ENCODE data around the gene USH1G. TPM values are rescaled to one million over a fixed set of nuclear protein-coding genes. Genes with fewer than 3 reads are reported as not detected.

Gene USH1G
- total RNA-seq, 1 donor from 2014 or later, result 3.9 TPM

- no peaks in the 10 kb centered on the region for H3K36me3 Mint-ChIP-seq
- TF ChIP-seq CTCF (IDR thresholded peaks at IDR 0.05; ENCODE audit: unreplicated experiment), result no peak
- no peaks in the 10 kb centered on the region for H3K9me3 Mint-ChIP-seq
- DNase-seq (ENCODE audit: low spot score in 2 of 2, unreplicated experiment in 2 of 2), result no peak
- H3K27me3 Mint-ChIP-seq (ENCODE audit: low read depth), result peaks cover 14% of the 10 kb centered on the region
- no peak overlapping the region for H3K27ac Mint-ChIP-seq
- H3K4me3 Mint-ChIP-seq, result no peak overlapping the region
- H3K4me1 Mint-ChIP-seq, result peaks cover 3% of the 10 kb centered on the region
These were observed 44.4 kb downstream of the USH1G start for GRCh38 chr17:74878658-74879057.

DNA sequence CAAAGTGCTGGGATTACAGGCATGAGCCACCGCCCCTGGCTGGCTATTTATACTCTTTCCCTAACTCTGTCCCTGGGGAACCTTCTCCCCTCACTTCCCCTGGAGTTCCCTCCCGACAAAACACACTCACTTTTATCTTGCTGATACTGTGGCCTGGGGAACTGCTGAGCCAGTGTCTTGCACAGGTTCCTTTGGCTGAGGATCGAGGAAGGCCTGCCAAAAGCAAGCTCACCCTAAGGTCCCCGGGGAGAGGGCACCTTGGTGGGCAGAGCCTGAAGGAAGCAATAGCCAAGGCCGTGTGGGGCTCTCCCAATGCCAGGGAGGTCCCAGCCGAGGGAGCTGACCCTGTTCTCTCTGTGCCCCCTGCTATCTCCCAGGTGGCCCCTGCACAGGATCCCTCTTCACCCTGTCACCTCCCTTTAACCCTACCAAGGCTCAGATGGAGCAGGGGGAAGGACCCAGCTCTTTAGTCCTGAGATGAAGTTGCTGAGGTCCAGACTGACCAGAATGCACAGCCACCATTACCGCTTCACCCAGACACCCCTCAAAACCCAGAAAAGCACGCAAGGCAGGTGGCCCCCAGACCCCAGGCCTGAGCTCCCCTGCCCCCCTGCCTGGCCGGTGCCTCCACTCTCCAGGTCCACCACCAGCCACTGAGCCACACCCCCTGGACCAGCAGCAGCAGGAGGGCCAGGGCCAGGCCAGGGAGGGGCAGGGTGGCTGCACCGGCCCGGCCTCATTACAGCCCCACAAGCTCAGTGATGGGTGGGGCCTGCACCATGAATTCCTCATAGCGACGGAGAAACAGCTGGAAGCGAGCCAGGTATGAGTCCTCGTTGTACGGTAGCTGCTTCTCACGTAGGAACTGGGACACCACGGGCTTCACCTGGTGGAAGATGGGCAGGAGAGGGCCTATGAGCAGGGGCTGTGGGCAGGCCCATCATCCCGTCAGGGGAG is 45.2 kb downstream of the USH1G start:
- Mint-ChIP-seq H3K36me3 (no peaks in the 10 kb centered on the region), H3K27me3 (ENCODE audit: low read depth) (peaks cover 9% of the 10 kb centered on the region), H3K4me1 (peaks cover 5% of the 10 kb centered on the region), H3K4me3 (no peak overlapping the region), H3K27ac (no peak overlapping the region), H3K9me3 (no peaks in the 10 kb centered on the region)
- DNase-seq (ENCODE audit: low spot score in 2 of 2, unreplicated experiment in 2 of 2), result no peak
- no peak for TF ChIP-seq CTCF (IDR thresholded peaks at IDR 0.05; ENCODE audit: unreplicated experiment)

DNA sequence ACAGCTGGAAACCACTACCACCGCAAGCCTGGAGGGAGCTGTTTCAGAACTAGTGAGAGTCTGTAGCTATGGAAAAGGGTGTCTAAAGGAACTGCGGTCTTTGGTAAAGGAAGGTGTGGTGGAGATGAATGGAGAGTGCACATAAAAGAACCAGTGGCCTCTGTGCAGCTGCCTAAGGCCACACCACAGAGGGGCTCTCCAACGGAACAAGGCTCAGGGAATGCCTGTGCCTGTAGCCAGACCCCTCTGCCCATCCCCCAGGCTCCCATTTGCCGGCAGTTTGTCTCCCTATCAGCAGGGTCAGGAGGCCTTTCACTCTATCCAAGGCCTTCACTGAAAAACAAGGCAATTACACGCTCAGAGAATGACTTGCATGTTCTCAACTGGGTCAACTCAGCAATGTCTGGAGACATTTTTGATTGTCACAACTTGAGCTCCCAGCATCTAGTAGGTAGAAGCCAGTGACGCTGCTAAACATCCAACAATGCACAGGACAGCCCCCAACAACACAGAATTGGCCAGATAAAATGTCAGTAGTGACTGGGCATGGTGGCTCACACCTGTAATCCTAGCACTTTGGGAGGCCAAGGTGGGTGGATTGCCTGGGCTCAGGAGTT is 47.0 kb downstream of the USH1G start:
- Mint-ChIP-seq H3K4me1 (peaks cover 20% of the 10 kb centered on the region), H3K9me3 (no peaks in the 10 kb centered on the region), H3K27ac (no peak overlapping the region), H3K4me3 (no peak overlapping the region), H3K27me3 (ENCODE audit: low read depth) (peaks cover 2% of the 10 kb centered on the region), H3K36me3 (no peaks in the 10 kb centered on the region)
- no peak for TF ChIP-seq CTCF (IDR thresholded peaks at IDR 0.05; ENCODE audit: unreplicated experiment)
- DNase-seq (ENCODE audit: low spot score in 2 of 2, unreplicated experiment in 2 of 2), result no peak

DNA sequence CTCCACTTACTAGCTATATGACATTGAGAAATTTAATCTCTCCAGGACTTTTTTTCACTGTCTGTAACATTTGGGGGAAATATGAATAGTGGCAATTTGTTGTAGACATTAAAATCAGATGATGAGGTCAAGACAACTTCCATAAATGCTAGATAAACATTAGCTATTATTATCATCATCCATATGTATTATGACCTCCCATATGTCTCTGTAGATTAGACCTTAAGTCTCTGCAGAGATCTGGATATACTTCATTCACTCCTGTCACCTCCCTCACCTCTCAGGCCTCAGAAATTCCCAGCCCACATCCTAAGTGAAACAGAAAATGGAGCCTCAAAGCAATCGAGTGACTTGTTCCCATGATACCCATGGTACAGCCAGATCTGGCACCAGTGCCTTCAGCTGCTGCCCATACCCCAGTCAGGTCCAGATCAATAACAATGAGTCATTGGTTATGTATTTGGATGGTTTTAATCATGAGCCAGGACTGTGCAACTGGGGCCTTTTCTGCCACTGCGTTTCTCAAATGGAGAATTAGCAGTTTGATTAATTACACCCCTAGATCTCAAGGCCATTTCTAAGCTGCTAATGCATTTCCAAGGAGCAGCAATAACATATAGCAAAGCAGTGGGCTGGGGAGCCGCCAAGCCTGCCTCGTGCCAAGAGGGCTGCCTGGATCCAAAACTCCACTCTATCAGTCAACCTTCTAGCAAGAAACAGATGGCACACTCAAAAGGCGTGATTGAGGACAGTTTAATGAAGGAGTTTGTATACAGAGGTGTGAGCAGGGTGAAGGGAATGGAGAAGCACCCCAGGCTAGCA is 47.7 kb downstream of the USH1G start:
- DNase-seq (ENCODE audit: low spot score in 2 of 2, unreplicated experiment in 2 of 2), result no peak
- H3K27ac Mint-ChIP-seq, result no peak overlapping the region
- peaks cover 26% of the 10 kb centered on the region for H3K4me1 Mint-ChIP-seq
- no peaks in the 10 kb centered on the region for H3K9me3 Mint-ChIP-seq
- no peak for TF ChIP-seq CTCF (IDR thresholded peaks at IDR 0.05; ENCODE audit: unreplicated experiment)
- H3K4me3 Mint-ChIP-seq, result no peak overlapping the region
- H3K36me3 Mint-ChIP-seq, result peaks cover 2% of the 10 kb centered on the region
- H3K27me3 Mint-ChIP-seq (ENCODE audit: low read depth), result peaks cover 2% of the 10 kb centered on the region

GRCh38 chr17:74874615-74875037 is 48.4 kb downstream of the USH1G start:
- Mint-ChIP-seq H3K4me3 (peak overlapping the region; percentile 20), H3K27ac (no peak overlapping the region), H3K4me1 (peaks cover 26% of the 10 kb centered on the region), H3K27me3 (ENCODE audit: low read depth) (peaks cover 2% of the 10 kb centered on the region), H3K9me3 (no peaks in the 10 kb centered on the region), H3K36me3 (peaks cover 2% of the 10 kb centered on the region)
- TF ChIP-seq CTCF (IDR thresholded peaks at IDR 0.05; ENCODE audit: unreplicated experiment), result no peak
- no peak for DNase-seq (ENCODE audit: low spot score in 2 of 2, unreplicated experiment in 2 of 2)

Measured in mesothelial cell of epicardium (in vitro differentiated cells).